ENCODE results near the gene ATXN7L1.

Gene ATXN7L1

DNA sequence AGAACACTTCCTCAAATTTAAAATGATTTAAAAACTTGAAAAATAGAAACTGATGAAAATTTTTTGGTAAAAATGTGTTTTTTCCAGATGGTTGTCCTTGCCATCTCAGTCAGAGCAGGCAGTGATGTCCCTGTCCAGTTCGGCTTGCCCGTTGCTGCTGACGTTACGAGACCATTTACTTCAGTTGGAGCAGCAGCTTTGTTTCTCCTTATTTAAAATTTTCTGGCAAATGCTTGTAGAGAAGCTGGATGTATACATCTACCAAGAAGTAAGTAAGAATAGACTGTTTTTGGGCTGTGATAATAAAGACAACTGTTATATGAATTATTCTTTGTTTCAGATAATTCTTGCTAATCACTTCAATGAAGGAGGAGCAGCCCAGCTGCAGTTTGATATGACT is 311.2 kb downstream of the ATXN7L1 start:
- DNase-seq: no peak

DNA sequence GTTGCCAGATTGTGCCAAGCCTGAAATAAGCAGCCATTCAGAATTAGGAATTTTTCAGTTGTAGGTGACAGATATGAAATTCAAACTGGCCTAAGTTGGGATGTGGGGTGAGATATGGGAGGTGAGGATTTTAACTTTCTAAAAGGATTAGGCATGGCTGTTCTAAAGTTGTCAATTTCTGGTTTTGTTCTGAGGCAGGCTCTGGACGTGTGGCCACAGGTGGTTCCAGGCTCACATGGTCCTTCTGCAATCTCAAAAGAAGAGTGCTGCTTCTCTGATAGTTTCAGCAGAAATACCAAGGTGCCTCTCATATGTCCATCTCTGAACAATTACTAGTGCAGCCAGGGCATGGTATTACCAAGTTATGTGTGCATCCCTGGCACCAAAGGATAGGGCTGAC is 316.5 kb downstream of the ATXN7L1 start:
- DNase-seq: no peak
